HG03575 (cell line): ENCODE results near the gene TMPRSS5.

Experiments used
- ATAC-seq: cut with Tn5 transposase; IDR thresholded peaks from one replicate; pipeline ENCODE4 v1.9.1; 2021; ENCODE audit not compliant: unreplicated experiment, insufficient number of reproducible peaks, low FRiP score; ENCODE audit errors: extremely low read depth

The TMPRSS5 gene

DNA sequence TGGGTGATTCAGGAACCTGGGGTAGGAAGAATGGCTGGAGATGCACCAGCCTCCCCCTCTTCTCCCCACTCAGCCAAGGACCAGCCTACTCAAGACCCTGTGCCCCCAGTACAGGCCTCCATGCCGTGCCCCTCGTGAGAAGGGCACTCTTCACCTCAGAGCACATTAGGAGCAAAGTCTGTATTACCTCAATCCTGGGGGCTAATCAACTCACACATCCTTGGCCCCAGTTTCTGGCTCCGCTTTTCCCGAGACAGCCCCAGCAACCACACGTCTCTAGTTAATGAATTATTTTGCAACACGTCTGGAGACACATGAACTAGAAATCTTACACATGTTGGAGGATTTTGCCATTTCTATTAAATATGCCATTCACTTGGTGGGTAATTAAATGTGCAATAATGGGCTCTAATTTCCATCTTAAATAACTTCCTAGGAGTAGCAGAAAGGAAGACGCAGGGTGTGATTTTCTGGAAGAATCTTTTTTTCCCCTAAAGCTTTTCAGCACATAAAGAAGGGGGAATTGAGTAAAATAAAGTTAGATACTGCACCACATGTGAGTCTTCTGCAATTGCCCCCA, 63.0 kb downstream of the TMPRSS5 start:
- ATAC-seq: no peak

DNA sequence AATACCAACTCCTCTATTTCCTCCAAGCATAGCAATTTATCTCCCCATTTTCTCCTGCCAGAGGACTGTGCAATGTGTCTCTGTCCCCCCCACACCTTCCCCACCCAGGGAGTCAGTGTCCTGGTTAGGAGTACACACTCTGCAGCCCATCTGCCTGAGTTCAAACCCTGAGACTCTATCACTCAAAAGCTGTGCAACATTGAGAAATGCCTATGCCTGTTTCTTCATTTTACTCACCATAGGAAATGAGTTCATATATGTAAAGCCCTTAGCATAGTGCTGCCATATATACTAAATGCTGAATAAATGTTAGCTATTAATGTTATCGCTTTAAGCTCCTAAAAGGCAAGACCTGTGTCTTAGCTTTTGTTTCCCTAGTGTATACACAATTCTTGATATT, 64.0 kb downstream of the TMPRSS5 start:
- no peak for ATAC-seq

DNA sequence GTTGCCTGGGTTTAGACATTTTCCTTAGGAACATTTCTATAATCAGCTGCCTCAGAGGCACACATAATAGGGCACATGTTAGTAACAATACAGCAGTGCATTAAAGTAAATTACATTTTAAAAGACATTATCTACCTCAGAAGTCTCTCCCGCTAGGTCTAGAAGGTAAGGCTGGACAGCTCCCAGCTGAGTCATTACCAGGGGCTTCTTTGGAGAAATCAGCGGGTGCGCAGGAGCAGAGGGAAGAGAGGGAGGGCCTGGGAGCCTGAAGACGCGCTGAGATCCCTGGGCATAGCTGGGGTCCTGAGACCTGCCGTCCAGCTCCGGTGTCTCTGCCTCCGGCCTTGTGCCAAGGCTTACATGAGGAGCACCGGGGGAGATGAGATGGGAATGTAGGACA, 67.7 kb downstream of the TMPRSS5 start:
- no peak for ATAC-seq

DNA sequence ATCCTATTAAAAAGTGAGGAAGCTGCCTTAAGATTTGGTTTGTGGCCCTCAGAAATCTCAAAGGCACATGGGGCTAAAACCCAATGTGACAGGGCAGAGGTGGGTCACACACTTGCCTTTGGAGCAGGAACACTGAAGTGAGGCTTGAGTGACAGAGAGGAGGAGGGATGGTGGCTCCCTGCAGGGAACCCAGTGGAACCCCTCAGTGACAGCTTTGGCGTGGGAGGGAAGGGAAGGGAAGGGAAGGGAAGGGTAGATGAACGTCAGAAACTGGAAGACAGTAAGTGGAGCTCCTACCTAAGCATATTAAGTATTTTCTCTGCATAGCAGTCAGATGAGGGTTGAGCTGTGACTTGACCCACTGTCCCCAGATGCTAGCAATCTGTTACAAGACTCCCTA, 68.5 kb downstream of the TMPRSS5 start:
- no peak for ATAC-seq
